Prostate gland (tissue), 2 donors: ENCODE data around the gene VAPA.
"Not testable (repeated sequence)": the region's sequence is repeated elsewhere in the genome, so short reads cannot be mapped to it uniquely, and the experiment has no call there.

Experiments used
- POLR2A ChIP-seq: fragments of 450-650 bp; IDR thresholded peaks from one replicate; pipeline ENCODE4 v1.6.1; 2016; ENCODE audit warnings: antibody characterized with exemption, mild to moderate bottlenecking
- TF ChIP-seq, protein P1 (sequence below), 4 experiments: fragments of 200-600 bp in 2 of 4; fragments of 450-650 bp in 2 of 4; sonication (generic) in 2 of 4; IDR thresholded peaks; 1 replicate in 3 of 4; 2 replicates in 1 of 4; pipeline ENCODE4 v1.5.1; 2016 to 2019; ENCODE audit warnings: antibody characterized with exemption in 4 of 4, mild to moderate bottlenecking in 2 of 4, moderate library complexity in 2 of 4

DNA sequence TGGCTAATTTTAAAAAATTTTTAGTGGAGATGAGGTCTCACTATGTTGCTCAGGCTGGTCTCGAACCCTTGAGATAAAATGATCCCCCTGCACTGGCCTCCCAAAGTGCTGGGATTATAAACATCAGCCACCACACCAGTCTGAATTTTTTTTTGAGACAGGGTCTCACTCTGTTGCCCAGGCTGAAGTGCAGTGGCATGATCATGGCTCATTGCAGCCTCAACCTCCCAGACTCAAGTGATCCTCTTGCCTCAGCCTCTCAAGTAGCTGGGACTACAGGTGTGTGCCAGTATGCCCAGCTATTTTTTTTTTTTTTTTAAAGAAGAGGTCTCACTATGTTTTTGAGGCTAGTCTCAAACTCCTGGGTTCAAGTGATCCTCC, 14.3 kb upstream of the VAPA start:
- TF ChIP-seq, protein P1, sequence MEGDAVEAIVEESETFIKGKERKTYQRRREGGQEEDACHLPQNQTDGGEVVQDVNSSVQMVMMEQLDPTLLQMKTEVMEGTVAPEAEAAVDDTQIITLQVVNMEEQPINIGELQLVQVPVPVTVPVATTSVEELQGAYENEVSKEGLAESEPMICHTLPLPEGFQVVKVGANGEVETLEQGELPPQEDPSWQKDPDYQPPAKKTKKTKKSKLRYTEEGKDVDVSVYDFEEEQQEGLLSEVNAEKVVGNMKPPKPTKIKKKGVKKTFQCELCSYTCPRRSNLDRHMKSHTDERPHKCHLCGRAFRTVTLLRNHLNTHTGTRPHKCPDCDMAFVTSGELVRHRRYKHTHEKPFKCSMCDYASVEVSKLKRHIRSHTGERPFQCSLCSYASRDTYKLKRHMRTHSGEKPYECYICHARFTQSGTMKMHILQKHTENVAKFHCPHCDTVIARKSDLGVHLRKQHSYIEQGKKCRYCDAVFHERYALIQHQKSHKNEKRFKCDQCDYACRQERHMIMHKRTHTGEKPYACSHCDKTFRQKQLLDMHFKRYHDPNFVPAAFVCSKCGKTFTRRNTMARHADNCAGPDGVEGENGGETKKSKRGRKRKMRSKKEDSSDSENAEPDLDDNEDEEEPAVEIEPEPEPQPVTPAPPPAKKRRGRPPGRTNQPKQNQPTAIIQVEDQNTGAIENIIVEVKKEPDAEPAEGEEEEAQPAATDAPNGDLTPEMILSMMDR (IDR thresholded peaks at IDR 0.05), result not testable (repeated sequence)
- TF ChIP-seq POLR2A, result not testable (repeated sequence)
